ENCODE data around the gene FEZ2.
"Not testable (repeated sequence)": the region's sequence is repeated elsewhere in the genome, so short reads cannot be mapped to it uniquely, and the experiment has no call there.

The FEZ2 gene

GRCh38 chr2:36597532-36598377 lies at the start of gene FEZ2:
FEZ2 (minus strand) TSS chr2:36598168; CDS start chr2:36598142, 26 bp downstream.
- peak; percentile 85 for DNase-seq

- DNase-seq = no peak
These were observed 37.1 kb upstream of the FEZ2 start for GRCh38 chr2:36634981-36635597.

- DNase-seq = peak; percentile 21
These were observed 35.6 kb upstream of the FEZ2 start for GRCh38 chr2:36633470-36634092.

- no peak for DNase-seq
These were observed 28.8 kb upstream of the FEZ2 start for GRCh38 chr2:36626756-36627155.

- no peak for DNase-seq
These were observed 28.1 kb upstream of the FEZ2 start for GRCh38 chr2:36626071-36626470.

GRCh38 chr2:36625304-36625703 lies 27.3 kb upstream of the FEZ2 start:
- no peak for DNase-seq

- no peak for DNase-seq
These were observed 22.4 kb upstream of the FEZ2 start for GRCh38 chr2:36620321-36620720.

- peak; percentile 60 for DNase-seq
These were observed 20.4 kb upstream of the FEZ2 start for GRCh38 chr2:36618381-36618780.

GRCh38 chr2:36616947-36617346 lies 19.0 kb upstream of the FEZ2 start:
- no peak for DNase-seq

GRCh38 chr2:36615222-36615621 lies 17.3 kb upstream of the FEZ2 start:
- no peak for DNase-seq

GRCh38 chr2:36613801-36614200 lies 15.8 kb upstream of the FEZ2 start:
- DNase-seq = no peak

- DNase-seq = no peak
These were observed 13.5 kb upstream of the FEZ2 start for GRCh38 chr2:36611316-36611990.

GRCh38 chr2:36609507-36609906 lies 11.5 kb upstream of the FEZ2 start:
- DNase-seq = no peak

GRCh38 chr2:36607947-36608346 lies 10.0 kb upstream of the FEZ2 start:
- no peak for DNase-seq

GRCh38 chr2:36606925-36607324 lies 9.0 kb upstream of the FEZ2 start:
- peak; percentile 22 for DNase-seq

GRCh38 chr2:36605273-36605672 lies 7.3 kb upstream of the FEZ2 start:
- no peak for DNase-seq

- not testable (repeated sequence) for DNase-seq
These were observed 5.7 kb upstream of the FEZ2 start for GRCh38 chr2:36603629-36604028.

- DNase-seq = no peak
These were observed 901 bp downstream of the FEZ2 start for GRCh38 chr2:36597003-36597531.

- no peak for DNase-seq
These were observed 1.6 kb downstream of the FEZ2 start for GRCh38 chr2:36596397-36596796.

GRCh38 chr2:36594849-36595248 lies 3.1 kb downstream of the FEZ2 start:
- DNase-seq = no peak

- no peak for DNase-seq
These were observed 8.7 kb downstream of the FEZ2 start for GRCh38 chr2:36589230-36589630.

GRCh38 chr2:36587556-36587955 lies 10.4 kb downstream of the FEZ2 start:
- DNase-seq = no peak

- no peak for DNase-seq
These were observed 10.9 kb downstream of the FEZ2 start for GRCh38 chr2:36587101-36587500.
